Measurements from ENCODE around the gene HAUS7. TPM values are rescaled to one million over a fixed set of nuclear protein-coding genes. Genes with fewer than 3 reads are reported as not detected.
A peak's percentile ranks its signal among the peaks of the same experiment; 100 is the strongest.

HAUS7 gene
- total and polyA plus RNA-seq, 9 donors: 9.3 to 28.7 (median 18.7) TPM

GRCh38 chrX:153448556-153449367 is 21.6 kb downstream of the HAUS7 start:
- no peaks in the 10 kb centered on the region for H3K27me3 ChIP-seq
- TF ChIP-seq EP300 (IDR thresholded peaks at IDR 0.05) (no peak), CTCF (IDR thresholded peaks at IDR 0.05) (no peak), POLR2A (IDR thresholded peaks at IDR 0.05) (no peak)
- intact Hi-C loops (cut with DNase I): no loop called here
- WGBS, 3 donors: 83 to 89% (median 84%) methylated on average over 21 of the region's 21 CpGs
- no peaks in the 10 kb centered on the region for H3K4me1 ChIP-seq (ENCODE audit: insufficient read depth)
- no peak overlapping the region for H3K4me3 ChIP-seq
- DNase-seq: peak in 1 of 5 donors; percentile 8
- H3K9me3 ChIP-seq: no peaks in the 10 kb centered on the region
- no peak overlapping the region for H3K27ac ChIP-seq
- no peaks in the 10 kb centered on the region for H3K36me3 ChIP-seq

DNA sequence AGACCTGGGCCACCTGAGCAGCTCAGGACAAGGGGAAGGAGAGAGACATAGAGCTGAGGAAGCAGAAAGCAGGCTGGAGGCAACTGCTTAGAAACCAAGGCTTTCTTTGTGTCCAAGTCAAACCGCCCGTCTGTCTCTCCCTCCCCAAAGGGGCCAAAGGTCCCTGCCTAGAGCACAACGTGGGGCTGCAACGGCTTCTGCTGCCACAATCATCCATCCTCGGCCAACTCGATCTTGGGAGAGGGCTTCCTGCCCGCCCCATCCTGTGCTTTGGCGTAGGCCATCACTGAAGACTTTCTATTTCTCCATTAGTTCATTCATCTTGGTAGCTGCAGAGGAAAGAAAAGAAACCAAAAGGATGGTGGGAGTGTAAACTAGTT is 22.8 kb downstream of the HAUS7 start:
- no peaks in the 10 kb centered on the region for H3K36me3 ChIP-seq
- H3K27me3 ChIP-seq: no peaks in the 10 kb centered on the region
- H3K9me3 ChIP-seq: no peaks in the 10 kb centered on the region
- TF ChIP-seq EP300 (IDR thresholded peaks at IDR 0.05) (no peak), CTCF (IDR thresholded peaks at IDR 0.05) (no peak), POLR2A (IDR thresholded peaks at IDR 0.05) (no peak)
- no peak overlapping the region for H3K27ac ChIP-seq
- 78 to 85% (median 85%) methylated on average over 8 of the region's 8 CpGs for WGBS, 3 donors
- no peak for DNase-seq
- no peaks in the 10 kb centered on the region for H3K4me1 ChIP-seq (ENCODE audit: insufficient read depth)
- no peak overlapping the region for H3K4me3 ChIP-seq
- intact Hi-C loops (cut with DNase I): no loop called here

GRCh38 chrX:153446950-153447580 is 23.3 kb downstream of the HAUS7 start:
- Histone ChIP-seq H3K9me3 (no peaks in the 10 kb centered on the region), H3K4me1 (ENCODE audit: insufficient read depth) (no peaks in the 10 kb centered on the region), H3K27ac (no peak overlapping the region), H3K27me3 (no peaks in the 10 kb centered on the region), H3K36me3 (no peaks in the 10 kb centered on the region), H3K4me3 (no peak overlapping the region)
- no peak for TF ChIP-seq CTCF (IDR thresholded peaks at IDR 0.05)
- no peak for TF ChIP-seq POLR2A (IDR thresholded peaks at IDR 0.05)
- no peak for TF ChIP-seq EP300 (IDR thresholded peaks at IDR 0.05)
- intact Hi-C loops (cut with DNase I): no loop called here
- no peak for DNase-seq
- 86 to 87% (median 86%) methylated on average over 17 of the region's 17 CpGs for WGBS, 3 donors

- H3K27me3 ChIP-seq: no peaks in the 10 kb centered on the region
- TF ChIP-seq CTCF (IDR thresholded peaks at IDR 0.05) (no peak), EP300 (IDR thresholded peaks at IDR 0.05) (no peak), POLR2A (IDR thresholded peaks at IDR 0.05) (no peak)
- no peak overlapping the region for H3K4me3 ChIP-seq
- intact Hi-C loops (cut with DNase I): no loop called here
- 68 to 74% (median 74%) methylated on average over 10 of the region's 10 CpGs for WGBS, 3 donors
- DNase-seq: no peak
- H3K36me3 ChIP-seq: no peaks in the 10 kb centered on the region
- no peak overlapping the region for H3K27ac ChIP-seq
- no peaks in the 10 kb centered on the region for H3K4me1 ChIP-seq (ENCODE audit: insufficient read depth)
- no peaks in the 10 kb centered on the region for H3K9me3 ChIP-seq
Observed at GRCh38 chrX:153446636-153446936, 23.8 kb downstream of the HAUS7 start.
